Measurements from ENCODE around the gene ANKRD10.

ANKRD10 gene

DNA sequence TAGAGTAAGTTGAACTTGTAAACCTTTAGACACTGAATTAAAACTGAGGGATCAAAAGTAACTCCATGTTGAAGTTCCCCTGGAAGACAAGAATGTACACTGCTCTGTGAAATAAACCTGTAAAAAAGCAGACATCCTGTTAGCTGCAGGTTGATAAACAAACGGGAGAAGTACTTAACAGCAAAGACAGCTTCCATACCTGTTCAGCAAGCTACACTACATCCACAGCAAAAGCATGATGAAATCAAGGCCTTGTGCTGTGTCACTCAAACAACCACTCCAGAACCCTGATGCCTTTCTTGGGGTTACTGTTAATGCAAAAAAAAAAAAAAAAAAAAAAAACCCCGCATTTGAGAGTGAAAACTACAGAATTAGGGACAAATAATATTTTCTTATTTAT, 20.8 kb downstream of the ANKRD10 start:
- TF ChIP-seq, protein P1, sequence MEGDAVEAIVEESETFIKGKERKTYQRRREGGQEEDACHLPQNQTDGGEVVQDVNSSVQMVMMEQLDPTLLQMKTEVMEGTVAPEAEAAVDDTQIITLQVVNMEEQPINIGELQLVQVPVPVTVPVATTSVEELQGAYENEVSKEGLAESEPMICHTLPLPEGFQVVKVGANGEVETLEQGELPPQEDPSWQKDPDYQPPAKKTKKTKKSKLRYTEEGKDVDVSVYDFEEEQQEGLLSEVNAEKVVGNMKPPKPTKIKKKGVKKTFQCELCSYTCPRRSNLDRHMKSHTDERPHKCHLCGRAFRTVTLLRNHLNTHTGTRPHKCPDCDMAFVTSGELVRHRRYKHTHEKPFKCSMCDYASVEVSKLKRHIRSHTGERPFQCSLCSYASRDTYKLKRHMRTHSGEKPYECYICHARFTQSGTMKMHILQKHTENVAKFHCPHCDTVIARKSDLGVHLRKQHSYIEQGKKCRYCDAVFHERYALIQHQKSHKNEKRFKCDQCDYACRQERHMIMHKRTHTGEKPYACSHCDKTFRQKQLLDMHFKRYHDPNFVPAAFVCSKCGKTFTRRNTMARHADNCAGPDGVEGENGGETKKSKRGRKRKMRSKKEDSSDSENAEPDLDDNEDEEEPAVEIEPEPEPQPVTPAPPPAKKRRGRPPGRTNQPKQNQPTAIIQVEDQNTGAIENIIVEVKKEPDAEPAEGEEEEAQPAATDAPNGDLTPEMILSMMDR (IDR thresholded peaks at IDR 0.05; ENCODE audit: control extremely low read depth, extremely low read depth, low read depth, missing control alignments) = no peak
- no peak for DNase-seq (ENCODE audit: extremely low spot score)
- ChIA-PET POLR2A (interaction anchor here (0.7 to 1.3 kb wide), 3 partner anchors 20 to 23 kb away, joined by 3 to 10 read pairs (median 4); partner anchors contain the start of gene ANKRD10), CTCF (interaction anchor here (1.1 to 2.1 kb wide), 6 partner anchors 10 to 1549 kb away, joined by 3 to 11 read pairs (median 4); no protein-coding TSS in a partner anchor)

DNA sequence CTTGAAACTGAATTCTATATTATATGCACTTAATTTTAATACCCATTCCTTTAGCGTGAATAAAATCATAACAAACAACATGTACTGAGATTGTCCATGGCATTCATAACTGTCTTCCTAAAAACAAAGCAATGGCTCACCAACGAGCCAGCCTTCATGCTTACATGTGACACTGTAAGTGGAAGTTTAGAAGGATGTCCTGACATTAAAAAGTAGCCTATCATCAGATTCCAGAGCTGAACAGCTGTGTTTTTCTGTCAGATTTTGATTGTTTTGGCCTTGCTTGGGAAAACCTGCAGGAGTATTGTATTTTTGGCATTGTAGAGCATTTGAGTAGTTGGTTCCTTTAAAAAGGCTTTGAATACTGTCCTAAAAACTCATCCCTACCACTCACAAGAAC, 21.3 kb downstream of the ANKRD10 start:
- ChIA-PET POLR2A (interaction anchor here (1.0 kb wide), 1 partner anchor 20 kb away, joined by 3 read pairs; no protein-coding TSS in a partner anchor), CTCF (interaction anchor here (1.1 to 2.1 kb wide), 4 partner anchors 10 to 1550 kb away, joined by 3 to 11 read pairs (median 4); no protein-coding TSS in a partner anchor)
- TF ChIP-seq, protein P1 (IDR thresholded peaks at IDR 0.05; ENCODE audit: control extremely low read depth, extremely low read depth, low read depth, missing control alignments) = no peak

DNA sequence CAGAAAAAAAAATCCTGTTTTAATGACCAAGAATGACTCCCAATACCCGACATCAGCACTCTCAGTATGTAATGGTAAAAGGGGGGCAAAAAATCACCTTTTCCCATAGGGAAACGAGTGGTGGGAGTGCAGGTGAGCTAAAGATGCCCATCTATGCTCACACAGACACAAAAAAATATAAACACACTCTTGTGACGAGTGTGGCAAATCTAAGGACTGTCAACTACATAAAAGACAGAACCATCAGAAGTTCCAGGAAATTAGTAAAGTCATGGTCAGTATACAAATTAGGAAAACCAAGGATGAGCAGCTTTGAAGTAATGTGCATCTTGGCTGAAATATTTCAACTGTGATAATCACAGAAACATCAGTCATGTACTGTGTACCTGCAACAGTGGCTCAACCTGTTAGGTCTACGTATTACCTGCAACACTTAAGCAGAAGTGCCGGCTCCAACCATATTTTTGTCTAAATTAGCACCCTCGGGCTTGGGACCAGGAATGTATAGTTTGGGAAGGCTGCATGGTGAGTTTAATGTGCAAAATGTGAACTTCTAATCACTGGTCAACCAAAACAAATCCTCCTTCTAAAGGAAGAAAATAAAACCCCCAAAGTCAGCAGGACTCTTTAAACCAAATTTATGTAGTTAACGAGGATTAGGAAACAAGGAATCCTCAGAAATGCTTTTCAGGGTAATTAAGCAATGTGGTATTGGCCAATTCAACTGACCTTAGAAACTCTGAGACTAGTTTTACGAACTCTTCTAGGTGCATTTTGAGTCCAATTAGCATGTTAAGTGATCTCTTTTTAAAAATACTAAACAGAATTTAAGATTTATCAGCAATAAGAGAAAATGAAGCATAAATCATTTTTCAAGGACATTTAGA, 24.3 kb downstream of the ANKRD10 start:
- TF ChIP-seq, protein P1 (IDR thresholded peaks at IDR 0.05; ENCODE audit: control extremely low read depth, extremely low read depth, low read depth, missing control alignments) = no peak

More for the DNA sequence above, 21.3 kb downstream of the ANKRD10 start:
- no peak for DNase-seq (ENCODE audit: extremely low spot score)

DNA sequence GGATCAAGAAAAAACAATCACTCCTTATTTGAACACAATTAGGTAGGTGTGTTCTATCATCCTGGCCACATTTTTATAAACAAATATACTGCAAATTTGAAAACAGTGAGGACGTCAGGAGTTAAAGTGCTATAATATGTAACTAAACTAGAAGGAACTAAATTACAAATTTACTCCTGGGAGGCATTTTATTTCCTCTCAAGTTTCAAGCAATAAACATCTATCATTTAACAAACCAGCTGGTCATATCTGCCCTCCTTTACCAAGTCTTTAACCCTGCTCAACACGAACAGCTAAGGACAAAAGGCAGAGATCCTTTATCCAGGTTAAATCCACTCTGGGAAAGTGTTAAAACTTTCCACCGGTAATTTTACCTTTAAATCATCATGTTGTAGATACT, 26.5 kb downstream of the ANKRD10 start:
- ChIA-PET POLR2A (no interaction called here), CTCF (interaction anchor here (0.9 kb wide), 1 partner anchor 27 kb away, joined by 3 read pairs; the partner anchor contains the start of gene ANKRD10)
- TF ChIP-seq, protein P1 (IDR thresholded peaks at IDR 0.05; ENCODE audit: control extremely low read depth, extremely low read depth, low read depth, missing control alignments) = no peak
- no peak for DNase-seq (ENCODE audit: extremely low spot score)

More for the DNA sequence above, 24.3 kb downstream of the ANKRD10 start:
- DNase-seq (ENCODE audit: extremely low spot score) = no peak
- CTCF ChIA-PET = no interaction called here
- POLR2A ChIA-PET = no interaction called here

DNA sequence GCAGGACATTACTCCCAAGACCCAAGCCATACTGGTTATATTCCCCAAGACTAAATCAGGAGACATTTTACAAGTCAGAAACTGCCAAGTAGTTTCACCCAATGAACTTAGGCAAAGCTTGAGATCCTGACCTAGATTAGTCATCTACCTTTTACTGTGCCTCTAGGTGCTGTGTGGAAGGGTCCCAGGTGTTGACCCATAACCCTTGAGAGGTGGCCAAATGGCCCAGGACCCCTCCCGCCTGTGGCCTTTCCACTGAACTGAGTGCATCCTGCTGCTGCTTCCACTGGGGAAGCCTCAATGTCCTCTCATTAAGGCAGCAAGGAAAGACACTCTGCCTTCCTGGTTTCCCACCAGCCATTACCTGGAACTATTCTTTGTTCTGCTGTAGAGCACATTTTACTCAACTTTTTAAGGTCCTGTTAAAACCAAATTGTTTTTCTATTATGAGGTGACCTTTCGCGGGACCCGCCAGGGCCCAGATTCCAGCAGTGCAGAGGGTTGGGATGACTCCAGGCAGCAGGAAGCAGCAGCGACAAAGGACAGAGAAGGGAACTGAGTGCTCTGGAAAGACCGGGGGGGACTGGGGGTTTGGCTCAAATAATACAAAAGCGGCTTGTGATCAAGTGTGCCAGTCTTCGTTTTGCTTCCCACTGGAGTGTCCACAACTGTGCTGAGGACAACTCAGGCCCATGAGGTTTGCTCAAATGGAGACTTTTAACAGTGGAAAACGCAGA, 27.1 kb downstream of the ANKRD10 start:
- DNase-seq (ENCODE audit: extremely low spot score) = no peak
- CTCF ChIA-PET = interaction anchor here (0.9 kb wide), 1 partner anchor 27 kb away, joined by 3 read pairs; the partner anchor contains the start of gene ANKRD10
- POLR2A ChIA-PET = no interaction called here
- TF ChIP-seq, protein P1 (IDR thresholded peaks at IDR 0.05; ENCODE audit: control extremely low read depth, extremely low read depth, low read depth, missing control alignments) = no peak

DNA sequence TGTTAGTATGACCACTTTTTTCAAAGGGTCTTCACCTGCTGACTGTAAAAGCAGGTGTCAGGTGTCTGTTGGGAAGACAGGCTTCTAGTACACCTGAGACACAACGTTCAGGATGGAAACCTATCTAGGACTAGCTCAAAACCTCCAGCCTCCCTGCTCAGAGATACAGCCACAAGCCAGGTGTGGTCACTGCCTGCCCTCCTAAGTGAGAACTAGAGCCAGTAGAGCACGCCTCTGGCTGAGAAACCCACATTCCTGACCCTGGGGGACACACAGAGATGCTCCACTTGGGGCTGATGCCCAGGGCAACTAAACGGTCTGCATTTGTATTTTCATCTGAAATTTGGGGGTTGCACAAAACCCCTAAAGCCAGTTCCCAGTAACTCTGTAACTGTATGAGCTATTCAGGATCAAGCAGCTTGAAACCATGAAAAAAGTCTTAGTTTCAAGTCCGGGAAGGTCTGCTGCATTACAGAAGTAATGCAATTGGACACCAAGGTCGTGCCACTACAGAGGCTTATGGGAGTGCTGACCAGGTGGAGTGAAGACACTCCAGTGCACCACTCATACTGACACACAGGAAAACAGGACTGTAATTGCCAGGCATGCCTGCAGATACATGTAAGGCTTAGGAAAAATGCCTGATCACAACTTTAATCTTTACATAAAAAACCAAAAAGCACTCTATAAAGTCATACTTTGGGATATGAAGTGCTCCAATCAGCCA, 27.8 kb downstream of the ANKRD10 start:
- POLR2A ChIA-PET = no interaction called here

More for the DNA sequence above, 27.8 kb downstream of the ANKRD10 start:
- CTCF ChIA-PET = no interaction called here
- TF ChIP-seq, protein P1 (IDR thresholded peaks at IDR 0.05; ENCODE audit: control extremely low read depth, extremely low read depth, low read depth, missing control alignments) = no peak
- no peak for DNase-seq (ENCODE audit: extremely low spot score)

Measured in GM10248 (cell line).